Measurements from ENCODE around the gene HS3ST5. TPM values are rescaled to one million over a fixed set of nuclear protein-coding genes. Genes with fewer than 3 reads are reported as not detected.

Gene HS3ST5
- total RNA-seq, 2 donors from 2014 or later, result 0.34 TPM; not detected in 1

GRCh38 chr6:114377881-114378280 lies 35.1 kb upstream of the HS3ST5 start:
- no peak for TF ChIP-seq POLR2AphosphoS5 (IDR thresholded peaks at IDR 0.05)
- TF ChIP-seq, protein P1, sequence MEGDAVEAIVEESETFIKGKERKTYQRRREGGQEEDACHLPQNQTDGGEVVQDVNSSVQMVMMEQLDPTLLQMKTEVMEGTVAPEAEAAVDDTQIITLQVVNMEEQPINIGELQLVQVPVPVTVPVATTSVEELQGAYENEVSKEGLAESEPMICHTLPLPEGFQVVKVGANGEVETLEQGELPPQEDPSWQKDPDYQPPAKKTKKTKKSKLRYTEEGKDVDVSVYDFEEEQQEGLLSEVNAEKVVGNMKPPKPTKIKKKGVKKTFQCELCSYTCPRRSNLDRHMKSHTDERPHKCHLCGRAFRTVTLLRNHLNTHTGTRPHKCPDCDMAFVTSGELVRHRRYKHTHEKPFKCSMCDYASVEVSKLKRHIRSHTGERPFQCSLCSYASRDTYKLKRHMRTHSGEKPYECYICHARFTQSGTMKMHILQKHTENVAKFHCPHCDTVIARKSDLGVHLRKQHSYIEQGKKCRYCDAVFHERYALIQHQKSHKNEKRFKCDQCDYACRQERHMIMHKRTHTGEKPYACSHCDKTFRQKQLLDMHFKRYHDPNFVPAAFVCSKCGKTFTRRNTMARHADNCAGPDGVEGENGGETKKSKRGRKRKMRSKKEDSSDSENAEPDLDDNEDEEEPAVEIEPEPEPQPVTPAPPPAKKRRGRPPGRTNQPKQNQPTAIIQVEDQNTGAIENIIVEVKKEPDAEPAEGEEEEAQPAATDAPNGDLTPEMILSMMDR (IDR thresholded peaks at IDR 0.05), result no peak
- no peak for TF ChIP-seq POLR2A (IDR thresholded peaks at IDR 0.05)
- 60% methylated on average over 3 of the region's 3 CpGs for WGBS
- H3K4me3 ChIP-seq, result no peak overlapping the region
- no peaks in the 10 kb centered on the region for H3K36me3 ChIP-seq
- no peak for DNase-seq (ENCODE audit: low spot score)
- H3K27me3 ChIP-seq (replicated peaks; ENCODE audit: insufficient read depth), result no peaks in the 10 kb centered on the region
- no peaks in the 10 kb centered on the region for H3K9me3 ChIP-seq
- H3K27ac ChIP-seq, result no peak overlapping the region
- H3K4me1 ChIP-seq (replicated peaks), result no peaks in the 10 kb centered on the region
- intact Hi-C loops (cut with DNase I), result no loop called here

DNA sequence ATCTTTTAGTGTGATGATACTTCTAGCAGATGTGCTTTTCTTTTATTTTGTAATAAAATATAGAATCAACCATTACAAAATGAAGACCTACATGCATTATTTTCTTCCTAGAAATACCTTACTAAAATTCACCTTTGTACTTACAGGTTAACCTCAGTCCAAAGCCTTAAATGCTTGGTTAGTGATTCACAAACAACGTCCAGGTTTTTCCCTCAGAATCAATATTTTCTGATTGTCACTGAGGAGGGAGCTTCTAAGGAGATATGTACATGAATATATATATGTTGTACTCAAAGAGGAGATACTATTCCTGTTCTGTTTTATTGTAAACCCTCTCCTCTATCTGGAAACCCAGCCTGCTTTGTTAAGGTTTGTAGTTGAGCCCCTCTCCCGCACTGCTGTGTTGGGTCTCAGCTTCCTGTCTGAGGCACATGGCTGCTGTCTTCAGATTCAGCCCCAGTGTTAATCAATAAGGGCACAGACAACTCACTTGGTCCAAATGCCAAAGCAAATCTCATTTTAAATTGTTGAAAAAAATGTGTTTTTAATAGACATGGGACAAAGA lies 33.9 kb upstream of the HS3ST5 start:
- 36% methylated on average over 2 of the region's 2 CpGs for WGBS
- H3K27me3 ChIP-seq (replicated peaks; ENCODE audit: insufficient read depth), result no peaks in the 10 kb centered on the region
- intact Hi-C loops (cut with DNase I), result no loop called here

GRCh38 chr6:114375541-114376192 lies 32.8 kb upstream of the HS3ST5 start:
- intact Hi-C loops (cut with DNase I), result no loop called here
- TF ChIP-seq, protein P1 (IDR thresholded peaks at IDR 0.05), result no peak
- TF ChIP-seq POLR2AphosphoS5 (IDR thresholded peaks at IDR 0.05), result no peak
- TF ChIP-seq POLR2A (IDR thresholded peaks at IDR 0.05), result no peak
- H3K4me3 ChIP-seq, result no peak overlapping the region
- H3K4me1 ChIP-seq (replicated peaks), result no peaks in the 10 kb centered on the region
- H3K27ac ChIP-seq, result no peak overlapping the region
- no peaks in the 10 kb centered on the region for H3K9me3 ChIP-seq
- H3K36me3 ChIP-seq, result no peaks in the 10 kb centered on the region
- DNase-seq (ENCODE audit: low spot score), result no peak
- WGBS, result 44% methylated on average over 1 of the region's 1 CpG
- no peaks in the 10 kb centered on the region for H3K27me3 ChIP-seq (replicated peaks; ENCODE audit: insufficient read depth)

More for the DNA sequence above, 33.9 kb upstream of the HS3ST5 start:
- no peak for DNase-seq (ENCODE audit: low spot score)
- Histone ChIP-seq H3K4me1 (replicated peaks) (no peaks in the 10 kb centered on the region), H3K36me3 (no peaks in the 10 kb centered on the region), H3K4me3 (no peak overlapping the region), H3K27ac (no peak overlapping the region), H3K9me3 (no peaks in the 10 kb centered on the region)
- TF ChIP-seq POLR2AphosphoS5 (IDR thresholded peaks at IDR 0.05) (no peak), POLR2A (IDR thresholded peaks at IDR 0.05) (no peak)
- TF ChIP-seq, protein P1 (IDR thresholded peaks at IDR 0.05), result no peak

- no peak overlapping the region for H3K4me3 ChIP-seq
- H3K27ac ChIP-seq, result no peak overlapping the region
- intact Hi-C loops (cut with DNase I), result no loop called here
- 88% methylated on average over 1 of the region's 1 CpG for WGBS
- TF ChIP-seq POLR2A (IDR thresholded peaks at IDR 0.05) (no peak), POLR2AphosphoS5 (IDR thresholded peaks at IDR 0.05) (no peak)
- TF ChIP-seq, protein P1 (IDR thresholded peaks at IDR 0.05), result no peak
- H3K27me3 ChIP-seq (replicated peaks; ENCODE audit: insufficient read depth), result no peaks in the 10 kb centered on the region
- H3K9me3 ChIP-seq, result no peaks in the 10 kb centered on the region
- H3K4me1 ChIP-seq (replicated peaks), result no peaks in the 10 kb centered on the region
- no peak for DNase-seq (ENCODE audit: low spot score)
- H3K36me3 ChIP-seq, result no peaks in the 10 kb centered on the region
These were observed 24.6 kb upstream of the HS3ST5 start for GRCh38 chr6:114367315-114367961.

Data from prostate gland (tissue), 2 donors.